Activated CD4-positive, CD25-positive, alpha-beta regulatory T cell treated with anti-CD3 and anti-CD28 coated beads, Interleukin-2, amount 50 U/mL, for 72 hours (primary cell): Measurements from ENCODE around the gene NUDT1.

Source experiments
- DNase-seq: peaks from one replicate; pipeline ENCODE4 v3.0.0; 2021

Gene NUDT1

GRCh38 chr7:2241580-2242540, at the start of gene NUDT1, which contains the start of gene MRM2:
Gene NUDT1 (plus strand): TSS chr7:2242226. CDS start chr7:2244575, 2,349 bp downstream.
Gene MRM2 (minus strand): TSS chr7:2242205. CDS start chr7:2242169, 36 bp downstream.
- DNase-seq = peak; percentile 88

- no peak for DNase-seq
Measured at GRCh38 chr7:2192831-2193534, 49.0 kb upstream of the NUDT1 start.

DNA sequence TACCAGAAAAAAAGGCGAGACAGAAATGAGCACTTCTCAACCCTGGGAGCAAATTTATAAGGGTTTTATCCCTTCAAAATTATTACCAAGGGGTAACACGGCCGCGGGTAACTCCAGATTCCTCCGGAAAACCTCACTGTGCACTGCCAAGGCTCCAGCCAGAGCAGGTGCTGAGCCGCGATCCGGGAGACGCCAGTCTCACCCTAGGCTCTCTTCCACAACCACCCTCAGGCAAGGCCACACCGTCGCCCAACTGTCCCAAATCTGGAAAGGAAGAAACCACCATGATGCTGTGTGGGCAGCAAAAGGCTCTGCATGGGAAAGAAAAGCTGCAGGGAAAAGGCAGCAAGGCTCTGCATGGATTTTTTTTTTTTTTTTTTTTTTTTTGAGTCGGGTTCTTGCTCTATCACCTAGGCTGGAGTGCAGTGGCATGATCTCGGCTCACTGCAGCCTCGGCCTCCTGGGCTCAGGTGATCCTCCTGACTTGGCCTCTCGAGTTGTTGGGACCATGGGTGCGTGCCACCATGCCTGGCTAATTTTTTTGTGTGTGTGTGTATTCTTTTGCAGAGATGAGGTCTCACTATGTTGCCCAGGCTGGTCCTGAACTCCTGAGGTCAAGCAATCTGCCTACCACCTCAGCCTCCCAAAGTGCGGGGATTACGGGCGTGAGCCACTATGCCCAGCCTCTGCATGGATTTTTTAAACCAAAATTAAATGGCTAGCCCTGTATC, 48.3 kb upstream of the NUDT1 start:
- no peak for DNase-seq

DNA sequence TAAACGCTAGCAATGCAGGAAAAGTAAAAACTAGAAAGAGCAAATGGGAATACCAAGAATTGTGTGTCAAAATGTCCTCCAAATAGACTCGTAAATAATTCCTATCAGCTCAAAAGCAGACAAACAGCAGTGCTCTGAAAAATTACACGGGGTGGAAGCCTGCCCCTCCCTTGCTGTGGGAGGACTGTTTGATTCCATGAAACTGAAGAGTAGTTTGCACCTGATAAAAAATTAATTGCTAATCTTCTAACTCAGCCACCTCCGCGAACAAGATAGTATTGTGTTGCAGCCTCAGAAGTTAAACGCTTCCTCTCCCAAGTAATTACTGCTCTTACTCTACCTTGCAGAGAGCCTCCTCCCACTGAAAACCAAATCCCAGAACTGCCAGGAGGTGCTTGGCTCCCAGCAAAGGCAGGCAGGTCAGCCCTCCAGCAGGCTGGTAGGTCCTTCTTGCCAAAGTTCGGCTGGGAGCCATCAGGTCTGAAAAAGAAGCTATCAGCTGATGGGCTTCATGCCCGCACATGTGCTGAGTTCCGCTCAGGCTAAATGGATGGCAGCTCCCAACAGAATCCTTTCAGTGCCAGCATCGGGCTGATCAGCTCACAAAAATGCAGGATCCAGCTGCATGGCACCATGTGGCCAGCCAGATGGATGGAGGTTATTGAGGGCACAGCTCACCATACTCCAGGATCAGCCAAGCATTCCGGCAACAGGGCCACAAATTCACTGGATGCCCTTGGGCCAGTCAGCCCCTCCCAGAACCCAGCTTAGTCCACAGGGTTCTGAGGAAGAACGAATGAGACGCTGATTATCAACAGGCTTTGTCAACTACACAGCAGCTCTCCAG, 46.4 kb upstream of the NUDT1 start:
- no peak for DNase-seq

DNA sequence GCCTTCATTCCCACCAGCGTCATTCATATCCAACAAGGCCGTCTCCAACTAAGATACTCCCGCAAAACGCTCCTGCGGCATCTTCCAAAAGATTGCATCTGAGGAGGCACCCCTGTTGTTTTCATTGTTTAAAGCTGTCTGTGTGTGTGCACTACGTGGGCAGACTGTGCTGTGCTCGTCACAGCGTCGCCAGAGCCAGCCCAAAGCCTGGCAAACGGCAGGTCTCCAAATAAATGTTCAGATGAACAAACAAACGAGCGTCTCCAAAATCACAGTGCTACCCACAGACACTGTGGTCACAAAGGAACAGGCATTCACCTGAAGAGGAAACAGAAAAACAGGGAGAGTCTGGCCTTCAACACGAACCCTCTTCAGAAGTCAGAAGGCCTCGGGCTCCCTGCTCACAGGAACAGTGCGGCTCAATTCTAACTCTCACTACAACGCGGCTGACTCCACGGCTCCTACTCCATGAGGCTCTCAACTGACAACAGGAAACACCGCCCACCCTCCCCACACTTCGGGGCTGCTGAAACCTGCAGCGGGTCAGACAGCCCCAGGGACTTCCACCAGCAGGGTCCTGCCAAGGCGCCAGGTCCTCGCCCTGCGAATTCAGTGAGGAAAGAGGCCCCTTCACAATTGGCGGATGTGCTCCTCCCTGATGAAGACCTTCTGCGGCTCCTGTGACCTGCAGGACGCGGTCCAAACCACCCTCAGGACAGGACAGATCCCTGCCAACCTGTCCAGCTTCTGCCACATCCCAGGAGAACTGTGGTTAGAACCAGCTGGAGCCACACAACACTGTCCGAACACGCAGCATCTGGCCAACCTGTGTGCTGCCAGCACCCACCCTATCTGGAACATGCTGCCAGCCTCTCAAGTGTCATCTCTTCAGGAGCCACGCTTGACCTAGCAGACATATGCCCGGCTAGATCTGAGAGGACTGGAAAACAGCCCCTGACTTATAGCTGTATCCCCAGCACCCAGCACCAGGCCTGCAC, 45.3 kb upstream of the NUDT1 start:
- DNase-seq = no peak

GRCh38 chr7:2197436-2198155, 44.4 kb upstream of the NUDT1 start:
- DNase-seq = no peak

DNA sequence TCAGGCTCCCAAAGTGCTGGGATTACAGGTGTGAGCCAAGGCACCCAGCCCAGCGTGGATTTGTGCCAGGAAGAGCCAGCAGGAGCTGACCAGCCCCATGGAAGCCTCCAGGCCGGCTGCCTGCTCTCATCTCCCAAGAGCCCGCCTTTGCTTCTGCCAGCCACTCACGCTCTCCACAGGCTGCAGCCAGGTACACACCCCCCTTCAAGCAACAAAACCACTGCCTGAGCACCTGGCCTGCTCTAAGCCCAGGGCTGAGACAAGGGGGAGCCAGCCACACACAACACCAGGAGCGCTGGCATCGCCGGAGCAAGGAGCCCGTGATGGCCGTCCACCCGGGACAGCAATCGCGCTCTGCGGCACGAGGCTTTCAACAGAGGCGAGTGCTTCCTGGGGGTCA, 43.8 kb upstream of the NUDT1 start:
- no peak for DNase-seq

DNA sequence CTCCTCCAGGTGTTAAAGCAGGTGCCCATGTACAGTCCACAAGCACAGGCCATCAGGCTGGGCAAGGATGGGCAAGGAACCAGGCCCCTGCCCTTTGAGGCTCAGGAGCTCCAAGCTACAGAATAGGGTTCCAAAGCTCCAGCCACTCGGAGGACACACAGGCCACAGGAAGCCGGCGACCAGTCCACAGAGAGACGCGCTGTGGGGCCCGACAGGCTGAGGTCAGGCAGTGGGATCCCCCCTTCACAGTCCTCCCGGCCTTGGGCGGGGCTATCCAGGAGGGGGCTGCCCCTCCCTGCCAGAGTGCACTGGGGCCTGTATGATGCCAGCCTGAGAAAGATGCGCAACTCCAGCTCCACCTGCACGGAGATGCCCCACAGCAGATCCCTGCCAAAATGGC, 43.3 kb upstream of the NUDT1 start:
- no peak for DNase-seq

DNA sequence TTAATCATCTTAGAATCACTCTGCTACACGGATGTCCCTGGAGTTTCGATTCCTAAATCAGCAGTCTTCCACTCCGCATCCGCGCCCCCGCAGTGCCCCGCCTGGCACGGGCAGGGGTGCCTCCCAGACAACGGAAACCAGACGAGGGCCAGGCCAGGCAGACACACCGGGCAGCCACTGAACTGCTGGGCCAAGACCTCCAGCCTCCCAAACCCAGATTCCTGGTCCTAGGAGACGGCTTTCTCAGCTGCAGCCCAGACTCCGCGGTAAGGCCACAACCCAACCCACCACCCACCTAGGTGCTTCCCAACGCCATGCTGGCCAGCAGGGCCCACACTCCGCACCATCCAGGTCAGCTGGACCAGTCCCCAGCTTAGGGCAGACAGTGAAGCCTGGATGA, 42.5 kb upstream of the NUDT1 start:
- no peak for DNase-seq

GRCh38 chr7:2199956-2200583, 42.0 kb upstream of the NUDT1 start:
- no peak for DNase-seq

GRCh38 chr7:2200584-2200980, 41.4 kb upstream of the NUDT1 start:
- no peak for DNase-seq

GRCh38 chr7:2201128-2201527, 40.9 kb upstream of the NUDT1 start:
- peak; percentile 19 for DNase-seq

- DNase-seq = peak; percentile 16
Measured at GRCh38 chr7:2201686-2202360, 40.2 kb upstream of the NUDT1 start.

GRCh38 chr7:2202361-2202761, 39.7 kb upstream of the NUDT1 start:
- DNase-seq = no peak

- no peak for DNase-seq
Measured at GRCh38 chr7:2202901-2203765, 38.9 kb upstream of the NUDT1 start.

- no peak for DNase-seq
Measured at GRCh38 chr7:2203766-2204300, 38.2 kb upstream of the NUDT1 start.

DNA sequence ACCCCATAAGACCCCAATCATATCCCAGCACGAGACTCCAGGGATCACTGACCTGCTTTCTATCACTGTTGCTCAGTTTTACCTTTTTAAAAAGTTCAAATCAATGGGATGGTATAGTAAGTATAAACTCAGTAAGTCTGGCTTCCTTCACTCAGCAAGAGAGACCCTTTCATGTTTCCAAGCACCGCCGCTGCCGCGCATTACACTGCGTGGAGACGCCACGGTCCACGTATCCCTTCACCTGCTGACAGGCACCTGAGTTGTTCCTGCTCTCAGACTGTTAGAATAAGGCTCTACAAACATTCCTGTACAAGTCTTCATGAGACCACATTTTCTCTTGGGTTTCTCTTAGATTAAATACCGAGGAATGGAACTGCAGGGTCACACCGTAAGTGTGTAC, 37.6 kb upstream of the NUDT1 start:
- no peak for DNase-seq
